Activated CD4-positive, alpha-beta T cell treated with anti-CD3 and anti-CD28 coated beads for 24 hours (primary cell): ENCODE data around the gene ZMYND10.

Experiments
- DNase-seq, 2 donors: peaks; one replicate each; pipeline ENCODE4 v3.0.0-alpha.2; 2020; ENCODE audit warnings: low read depth in 2 of 2

The ZMYND10 gene

GRCh38 chr3:50345586-50346234 lies at the start of gene ZMYND10:
Gene ZMYND10 (minus strand): TSS chr3:50345732. CDS start chr3:50345579, 153 bp downstream.
- DNase-seq = peak; percentile 56 to 74

GRCh38 chr3:50393061-50393460 lies 47.5 kb upstream of the ZMYND10 start:
- DNase-seq = no peak

- no peak for DNase-seq
Observed at GRCh38 chr3:50392101-50392715, 46.7 kb upstream of the ZMYND10 start.

- DNase-seq = no peak
Observed at GRCh38 chr3:50390508-50391224, 45.1 kb upstream of the ZMYND10 start.

GRCh38 chr3:50389414-50389767 lies 43.9 kb upstream of the ZMYND10 start:
- DNase-seq = no peak

GRCh38 chr3:50388720-50389413 lies 43.3 kb upstream of the ZMYND10 start:
- DNase-seq = no peak

GRCh38 chr3:50388016-50388719 lies 42.6 kb upstream of the ZMYND10 start:
- no peak for DNase-seq

- DNase-seq = no peak
Observed at GRCh38 chr3:50385754-50386153, 40.2 kb upstream of the ZMYND10 start.

GRCh38 chr3:50383750-50384149 lies 38.2 kb upstream of the ZMYND10 start:
- no peak for DNase-seq

GRCh38 chr3:50382722-50383121 lies 37.2 kb upstream of the ZMYND10 start:
- no peak for DNase-seq

- DNase-seq = no peak
Observed at GRCh38 chr3:50381383-50381782, 35.9 kb upstream of the ZMYND10 start.

GRCh38 chr3:50380405-50381085 lies 35.0 kb upstream of the ZMYND10 start:
- no peak for DNase-seq

- no peak for DNase-seq
Observed at GRCh38 chr3:50378757-50379156, 33.2 kb upstream of the ZMYND10 start.

- no peak for DNase-seq
Observed at GRCh38 chr3:50378024-50378423, 32.5 kb upstream of the ZMYND10 start.

- no peak for DNase-seq
Observed at GRCh38 chr3:50375258-50375931, 29.9 kb upstream of the ZMYND10 start.

GRCh38 chr3:50374363-50375257 lies 29.1 kb upstream of the ZMYND10 start:
- no peak for DNase-seq

GRCh38 chr3:50373146-50374051 lies 27.9 kb upstream of the ZMYND10 start:
- DNase-seq = no peak

- no peak for DNase-seq
Observed at GRCh38 chr3:50372349-50372748, 26.8 kb upstream of the ZMYND10 start.
